Measurements from ENCODE around the gene NOL3.

DNA sequence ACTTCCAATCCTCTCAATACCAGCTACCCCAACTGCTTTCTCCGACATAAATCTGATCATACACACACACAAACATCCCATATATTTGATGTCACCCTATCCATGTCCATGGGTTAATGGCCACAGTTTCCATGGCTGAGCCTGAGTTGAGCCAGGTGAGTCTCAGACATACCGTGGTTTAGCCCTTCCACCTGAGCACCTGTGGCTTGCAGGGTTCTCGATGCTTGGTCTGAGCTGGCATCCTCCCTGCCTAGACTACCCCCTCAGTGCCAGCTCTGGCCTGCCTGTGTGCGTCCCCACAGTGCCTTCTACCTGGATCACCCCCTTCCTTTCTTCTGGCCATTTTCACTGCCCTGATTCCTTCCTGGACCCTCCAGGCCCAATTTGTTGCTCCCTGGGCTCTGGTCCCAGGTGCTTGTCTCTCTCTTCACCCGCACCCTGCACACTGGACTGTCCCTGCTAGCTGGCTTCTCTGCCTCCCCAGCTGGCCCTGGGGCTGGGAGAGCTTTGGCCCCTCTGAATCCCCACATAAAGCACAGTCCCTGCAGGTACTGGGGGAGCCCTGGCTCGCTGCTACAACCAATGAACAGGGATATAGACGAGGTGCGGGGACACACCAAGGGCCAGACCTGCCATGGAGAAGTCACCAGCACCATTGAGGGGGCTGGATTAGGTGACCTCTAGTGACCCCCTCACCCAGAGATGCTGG lies 35.9 kb downstream of the NOL3 start:
- TF ChIP-seq CTCF (IDR thresholded peaks at IDR 0.05; ENCODE audit: extremely low read depth in 1 of 2, insufficient read depth in 1 of 2, low read depth in 1 of 2, low read length in 2 of 2) (no peak), POLR2A (IDR thresholded peaks at IDR 0.05; ENCODE audit: low read depth, low read length) (no peak)
